DOHH2 (cell line): ENCODE measurements around the gene GLS.

Experiments used
- H3F3A ChIP-seq: fragments of 200-600 bp; sonication (generic), shearing (Covaris generic); 2 replicates; pipeline ENCODE4 v1.6.0; 2016; ENCODE audit warnings: antibody characterized with exemption, mild to moderate bottlenecking; ENCODE audit not compliant: control insufficient read depth, insufficient read depth
- H3K27ac ChIP-seq: fragments of 200-600 bp; sonication (generic); 2 replicates; pipeline ENCODE4 v1.5.1; 2014; ENCODE audit warnings: low read depth, mild to moderate bottlenecking, low read length, moderate library complexity
- H3K27me3 ChIP-seq: fragments of 200-600 bp; sonication (generic); 2 replicates; pipeline ENCODE4 v1.6.1; 2014; ENCODE audit warnings: mild to moderate bottlenecking, low read length, mixed read lengths; ENCODE audit not compliant: control insufficient read depth
- H3K36me3 ChIP-seq: fragments of 200-600 bp; sonication (generic); 2 replicates; pipeline ENCODE4 v1.6.1; 2014; ENCODE audit warnings: mild to moderate bottlenecking, low read length, moderate library complexity, mixed read lengths; ENCODE audit not compliant: control insufficient read depth
- H3K4me1 ChIP-seq: fragments of 200-600 bp; sonication (generic); 2 replicates; pipeline ENCODE4 v1.6.1; 2014; ENCODE audit warnings: mild to moderate bottlenecking, low read length, mixed read lengths; ENCODE audit not compliant: control insufficient read depth
- H3K4me2 ChIP-seq: fragments of 200-600 bp; sonication (generic); 2 replicates; pipeline ENCODE4 v1.6.0; 2014; ENCODE audit warnings: mild to moderate bottlenecking, low read length, moderate library complexity
- H3K4me3 ChIP-seq: fragments of 200-600 bp; sonication (generic); 2 replicates; pipeline ENCODE4 v1.5.1; 2014; ENCODE audit warnings: mild to moderate bottlenecking, low read length, mixed read lengths
- H3K79me2 ChIP-seq: fragments of 200-600 bp; sonication (generic); 2 replicates; pipeline ENCODE4 v1.6.1; 2014; ENCODE audit warnings: mild to moderate bottlenecking, low read length, mixed read lengths; ENCODE audit not compliant: control insufficient read depth
- H3K9me2 ChIP-seq: fragments of 200-600 bp; sonication (generic); replicated peaks from 2 replicates; pipeline ENCODE4 v1.6.1; 2014; ENCODE audit warnings: mild to moderate bottlenecking, low read length, mixed read lengths; ENCODE audit not compliant: control insufficient read depth
- H3K9me3 ChIP-seq: fragments of 200-600 bp; sonication (generic); 2 replicates; pipeline ENCODE4 v1.6.1; 2014; ENCODE audit warnings: antibody characterized with exemption, low read length, mixed read lengths; ENCODE audit not compliant: control insufficient read depth, insufficient read depth
- H4K20me1 ChIP-seq: fragments of 200-600 bp; sonication (generic); 2 replicates; pipeline ENCODE4 v1.6.0; 2014; ENCODE audit warnings: low read depth, mild to moderate bottlenecking, antibody characterized with exemption, low read length, moderate library complexity; ENCODE audit not compliant: control insufficient read depth, insufficient read depth
- CTCF ChIP-seq: fragments of 200-600 bp; sonication (generic); IDR thresholded peaks from one replicate; pipeline ENCODE4 v1.5.1; 2014; ENCODE audit warnings: antibody characterized with exemption, mild to moderate bottlenecking, low read depth, low read length; ENCODE audit not compliant: poor library complexity, severe bottlenecking
- EZH2phosphoT487 ChIP-seq: fragments of 200-600 bp; sonication (generic); IDR thresholded peaks from 2 replicates; pipeline ENCODE4 v1.6.1; 2017; ENCODE audit warnings: borderline replicate concordance, mild to moderate bottlenecking, antibody characterized with exemption, low read length, moderate library complexity, mixed read lengths

The GLS gene

GRCh38 chr2:190972846-190973245, 92.2 kb downstream of the GLS start:
- Histone ChIP-seq H3K4me2 (no peak overlapping the region), H3K9me2 (no peaks in the 10 kb centered on the region), H3K27me3 (no peaks in the 10 kb centered on the region), H3F3A (no peaks in the 10 kb centered on the region), H3K4me1 (no peaks in the 10 kb centered on the region), H3K9me3 (no peaks in the 10 kb centered on the region), H3K4me3 (no peak overlapping the region), H3K27ac (no peak overlapping the region), H3K79me2 (no peaks in the 10 kb centered on the region), H3K36me3 (no peaks in the 10 kb centered on the region), H4K20me1 (no peaks in the 10 kb centered on the region)
- TF ChIP-seq CTCF, result no peak
- no peak for TF ChIP-seq EZH2phosphoT487

GRCh38 chr2:190973262-190973661, 92.6 kb downstream of the GLS start:
- Histone ChIP-seq H3K9me3 (no peaks in the 10 kb centered on the region), H3F3A (no peaks in the 10 kb centered on the region), H3K27ac (no peak overlapping the region), H3K4me3 (no peak overlapping the region), H3K9me2 (no peaks in the 10 kb centered on the region), H3K27me3 (no peaks in the 10 kb centered on the region), H4K20me1 (no peaks in the 10 kb centered on the region), H3K4me1 (no peaks in the 10 kb centered on the region), H3K36me3 (no peaks in the 10 kb centered on the region), H3K79me2 (no peaks in the 10 kb centered on the region), H3K4me2 (no peak overlapping the region)
- TF ChIP-seq CTCF (no peak), EZH2phosphoT487 (no peak)

GRCh38 chr2:190973726-190974628, 93.4 kb downstream of the GLS start:
- no peaks in the 10 kb centered on the region for H4K20me1 ChIP-seq
- H3K9me2 ChIP-seq, result no peaks in the 10 kb centered on the region
- no peak overlapping the region for H3K4me2 ChIP-seq
- no peaks in the 10 kb centered on the region for H3K36me3 ChIP-seq
- H3K27ac ChIP-seq, result no peak overlapping the region
- no peak overlapping the region for H3K4me3 ChIP-seq
- no peaks in the 10 kb centered on the region for H3K9me3 ChIP-seq
- no peaks in the 10 kb centered on the region for H3K79me2 ChIP-seq
- no peaks in the 10 kb centered on the region for H3K4me1 ChIP-seq
- H3K27me3 ChIP-seq, result no peaks in the 10 kb centered on the region
- TF ChIP-seq EZH2phosphoT487 (no peak), CTCF (no peak)
- H3F3A ChIP-seq, result no peaks in the 10 kb centered on the region
